HEK293T (cell line): ENCODE data around the gene CHMP2B.

Source experiments
- ARNT ChIP-seq: fragments of 450-650 bp; IDR thresholded peaks from 2 replicates; pipeline ENCODE4 v1.6.1; 2017; ENCODE audit warnings: mild to moderate bottlenecking
- BHLHE40 ChIP-seq: fragments of 450-650 bp; IDR thresholded peaks from 2 replicates; pipeline ENCODE4 v1.6.1; 2016; ENCODE audit warnings: mild to moderate bottlenecking, moderate library complexity, borderline replicate concordance
- CTBP1 ChIP-seq: fragments of 450-650 bp; IDR thresholded peaks from 2 replicates; pipeline ENCODE4 v1.6.1; 2016; ENCODE audit warnings: borderline replicate concordance
- ELF4 ChIP-seq: fragments of 450-650 bp; IDR thresholded peaks from 2 replicates; pipeline ENCODE4 v1.6.1; 2017; ENCODE audit warnings: antibody characterized with exemption
- FOXK2 ChIP-seq: fragments of 450-650 bp; IDR thresholded peaks from 2 replicates; pipeline ENCODE4 v1.6.1; 2016; ENCODE audit warnings: mild to moderate bottlenecking
- FOXM1 ChIP-seq: fragments of 450-650 bp; IDR thresholded peaks from 2 replicates; pipeline ENCODE4 v1.6.1; 2017; ENCODE audit warnings: mild to moderate bottlenecking, borderline replicate concordance
- L3MBTL2 ChIP-seq: fragments of 450-650 bp; conservative IDR thresholded peaks from 2 replicates; pipeline ENCODE4 v1.6.1; 2016; ENCODE audit warnings: mild to moderate bottlenecking
- LEF1 ChIP-seq: fragments of 450-650 bp; IDR thresholded peaks from 2 replicates; pipeline ENCODE4 v1.6.1; 2017; ENCODE audit warnings: mild to moderate bottlenecking, borderline replicate concordance
- PKNOX1 ChIP-seq: fragments of 450-650 bp; IDR thresholded peaks from 2 replicates; pipeline ENCODE4 v1.6.1; 2016
- SP1 ChIP-seq: fragments of 450-650 bp; IDR thresholded peaks from 2 replicates; pipeline ENCODE4 v1.6.1; 2017
- TARDBP ChIP-seq: fragments of 450-650 bp; IDR thresholded peaks from 2 replicates; pipeline ENCODE4 v1.6.1; 2016
- ZNF384 ChIP-seq: fragments of 450-650 bp; IDR thresholded peaks from 2 replicates; pipeline ENCODE4 v1.6.1; 2016

GRCh38 chr3:87229113-87229512 is 2.0 kb downstream of the CHMP2B start:
- no peak for TF ChIP-seq ZNF384
- TF ChIP-seq LEF1: no peak
- TF ChIP-seq L3MBTL2: no peak
- TF ChIP-seq FOXM1: no peak
- no peak for TF ChIP-seq BHLHE40
- no peak for TF ChIP-seq SP1
- no peak for TF ChIP-seq ELF4
- no peak for TF ChIP-seq CTBP1
- no peak for TF ChIP-seq TARDBP
- TF ChIP-seq PKNOX1: no peak
- no peak for TF ChIP-seq FOXK2
- no peak for TF ChIP-seq ARNT
